ENCODE measurements around the gene TCAP.

TCAP gene

GRCh38 chr17:39699818-39700147, 34.6 kb downstream of the TCAP start, which contains the start of gene ERBB2:
ERBB2 (plus strand) TSS chr17:39700064; CDS start chr17:39700239, 175 bp downstream.
- no peak within 1 kb of the TSS for H3K4me3 ChIP-seq (ENCODE audit: low read depth, low read length)
- no peak for TF ChIP-seq CTCF (IDR thresholded peaks at IDR 0.05; ENCODE audit: borderline replicate concordance, insufficient read depth, low read depth, low read length)

- TF ChIP-seq CTCF (IDR thresholded peaks at IDR 0.05; ENCODE audit: borderline replicate concordance, insufficient read depth, low read depth, low read length), result no peak
- H3K4me3 ChIP-seq (ENCODE audit: low read depth, low read length), result no peak overlapping the region
Measured at GRCh38 chr17:39700148-39700987, 35.2 kb downstream of the TCAP start.

- H3K4me3 ChIP-seq (ENCODE audit: low read depth, low read length), result no peak overlapping the region
- TF ChIP-seq CTCF (IDR thresholded peaks at IDR 0.05; ENCODE audit: borderline replicate concordance, insufficient read depth, low read depth, low read length), result no peak
Measured at GRCh38 chr17:39701012-39701783, 36.0 kb downstream of the TCAP start.

GRCh38 chr17:39701784-39702422, 36.8 kb downstream of the TCAP start:
- H3K4me3 ChIP-seq (ENCODE audit: low read depth, low read length), result no peak overlapping the region

GRCh38 chr17:39702901-39703893, 38.0 kb downstream of the TCAP start:
- TF ChIP-seq CTCF (IDR thresholded peaks at IDR 0.05; ENCODE audit: borderline replicate concordance, insufficient read depth, low read depth, low read length), result no peak
- H3K4me3 ChIP-seq (ENCODE audit: low read depth, low read length), result no peak overlapping the region

More at GRCh38 chr17:39701784-39702422, 36.8 kb downstream of the TCAP start:
- TF ChIP-seq CTCF (IDR thresholded peaks at IDR 0.05; ENCODE audit: borderline replicate concordance, insufficient read depth, low read depth, low read length), result no peak

- TF ChIP-seq CTCF (IDR thresholded peaks at IDR 0.05; ENCODE audit: borderline replicate concordance, insufficient read depth, low read depth, low read length), result no peak
- no peak overlapping the region for H3K4me3 ChIP-seq (ENCODE audit: low read depth, low read length)
Measured at GRCh38 chr17:39703913-39704312, 38.8 kb downstream of the TCAP start.
